ENCODE data around the gene ACTL8.

Gene ACTL8

DNA sequence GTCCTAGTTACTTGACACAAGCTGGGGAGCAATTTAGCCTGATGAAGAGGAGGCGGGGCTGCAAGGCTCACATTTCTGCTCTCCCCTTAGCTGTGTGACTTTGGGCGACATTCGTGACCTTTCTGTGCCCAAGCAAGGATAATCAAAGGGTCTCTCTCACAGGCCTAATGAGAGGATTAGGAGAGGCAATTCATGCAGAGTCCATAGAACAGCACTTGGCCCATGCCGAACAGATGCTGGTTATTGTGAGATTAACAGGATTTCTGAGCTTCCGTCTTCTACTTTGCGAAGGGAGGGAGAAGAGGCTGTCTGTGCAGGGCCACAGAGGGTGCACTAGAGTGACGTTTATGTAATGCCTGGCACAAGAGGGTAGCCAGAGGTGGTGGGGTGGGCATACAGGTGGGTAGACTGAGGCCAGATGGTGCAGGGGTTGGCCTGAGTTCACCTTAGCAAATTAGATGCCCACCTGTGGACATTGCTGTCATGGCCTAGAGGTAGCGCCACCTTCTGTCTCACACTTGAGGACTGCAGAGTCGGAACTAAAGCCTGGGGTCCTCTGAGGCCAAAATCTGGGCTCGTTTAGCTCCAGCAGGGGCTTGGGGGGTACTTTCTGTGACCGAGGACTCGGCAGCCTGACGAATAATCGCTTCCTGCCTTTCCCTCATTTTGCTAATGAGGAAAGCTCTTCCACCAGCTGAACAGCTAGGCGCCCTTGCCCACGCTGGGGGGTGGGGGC, 18.6 kb downstream of the ACTL8 start:
- no peak for DNase-seq

DNA sequence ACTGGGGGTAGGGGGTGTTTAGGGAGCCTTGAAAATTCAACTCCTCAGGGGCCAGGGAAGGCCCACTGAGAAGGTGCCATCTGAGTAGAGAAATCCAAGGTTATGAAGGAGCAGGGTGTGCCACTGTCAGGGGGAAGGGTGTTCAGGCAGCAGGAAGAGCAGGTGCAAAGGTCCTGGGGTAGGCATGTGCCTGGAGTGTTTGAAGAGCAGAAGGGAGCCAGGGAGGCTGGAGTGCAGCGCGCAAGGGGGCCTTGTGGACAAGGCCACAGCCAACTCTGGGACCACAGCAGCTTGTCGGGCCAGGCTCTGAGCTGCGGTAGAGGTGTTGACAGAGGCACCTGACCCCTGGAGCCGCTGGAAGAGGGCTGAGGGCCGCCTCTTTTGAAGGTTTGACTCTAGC, 19.3 kb downstream of the ACTL8 start:
- no peak for DNase-seq

DNA sequence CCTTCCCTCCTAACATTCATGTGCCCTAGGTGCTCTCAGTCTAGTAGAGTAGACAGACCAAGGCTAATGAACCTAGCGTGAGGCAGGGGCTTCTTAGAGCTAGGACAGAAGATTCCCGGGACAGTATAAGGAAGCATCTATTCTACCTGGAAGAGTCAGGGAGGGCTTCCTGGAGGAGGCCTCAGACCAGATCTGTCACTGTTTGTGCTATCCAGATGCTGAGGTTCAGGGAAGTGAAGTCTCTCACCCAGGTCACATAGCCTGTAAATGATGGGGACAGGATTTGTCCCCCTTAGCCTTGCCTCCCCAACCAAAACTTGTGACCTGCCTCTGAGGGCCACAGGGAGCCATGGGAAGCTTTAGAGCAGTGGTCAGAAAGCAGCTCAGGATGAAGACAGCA, 20.7 kb downstream of the ACTL8 start:
- DNase-seq = no peak

DNA sequence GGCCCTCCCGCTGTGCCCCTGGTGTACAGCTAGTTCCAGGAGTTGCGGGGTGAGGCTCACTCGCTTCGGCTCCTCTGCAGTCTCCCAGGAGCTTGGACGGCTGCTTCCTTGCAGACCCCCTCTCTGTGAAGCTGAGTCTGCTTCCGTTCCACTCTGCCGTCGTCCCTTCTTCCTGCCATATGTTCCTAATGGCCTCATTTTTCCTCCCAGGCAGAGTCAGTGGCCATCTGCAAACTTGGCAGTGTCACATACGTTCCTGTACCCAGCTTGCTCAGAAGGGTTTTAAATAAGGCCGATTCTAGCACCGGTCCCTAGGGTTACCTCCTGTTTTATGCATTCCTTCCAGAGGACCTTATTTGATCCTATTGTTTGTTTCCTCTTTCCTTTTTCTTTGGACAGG, 21.3 kb downstream of the ACTL8 start:
- no peak for DNase-seq

DNA sequence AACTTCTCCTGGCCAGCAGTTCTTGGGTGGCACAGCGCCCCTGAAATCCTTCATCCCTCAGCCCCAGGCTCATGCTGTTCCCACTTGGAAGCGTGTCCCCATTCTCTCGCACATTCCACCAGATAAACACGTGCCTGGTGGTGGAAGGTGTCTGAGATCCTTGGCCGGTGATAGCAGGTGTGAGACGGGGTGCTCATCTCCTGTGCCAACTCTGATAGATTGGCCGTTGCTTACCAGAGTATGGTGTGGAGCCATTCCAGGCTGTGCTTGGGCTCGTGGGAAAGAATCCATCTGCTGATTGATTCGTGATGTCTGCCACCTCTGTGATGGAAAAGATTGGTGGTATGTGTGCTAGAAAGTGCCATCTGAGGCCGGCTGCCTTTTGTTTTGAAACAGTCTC, 22.2 kb downstream of the ACTL8 start:
- DNase-seq = no peak

DNA sequence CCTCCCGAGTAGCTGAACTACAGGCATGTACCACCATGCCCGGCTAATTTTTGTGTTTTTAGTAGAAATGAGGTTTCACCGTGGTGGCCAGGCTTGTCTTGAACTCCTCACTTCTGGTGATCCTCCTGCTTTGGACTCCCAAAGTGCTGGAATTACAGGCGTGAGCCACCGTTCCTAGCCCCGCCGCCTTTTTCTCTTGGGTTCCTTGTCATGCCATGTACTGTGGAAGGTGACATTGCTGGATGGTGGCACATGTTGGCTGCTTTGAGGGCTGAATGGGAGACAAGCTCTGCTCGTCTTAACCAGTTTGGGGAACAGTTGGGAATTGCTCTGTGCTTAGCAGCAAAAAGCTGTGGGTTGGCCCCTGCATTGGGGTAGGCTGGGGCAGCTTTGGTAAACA, 22.7 kb downstream of the ACTL8 start:
- no peak for DNase-seq

DNA sequence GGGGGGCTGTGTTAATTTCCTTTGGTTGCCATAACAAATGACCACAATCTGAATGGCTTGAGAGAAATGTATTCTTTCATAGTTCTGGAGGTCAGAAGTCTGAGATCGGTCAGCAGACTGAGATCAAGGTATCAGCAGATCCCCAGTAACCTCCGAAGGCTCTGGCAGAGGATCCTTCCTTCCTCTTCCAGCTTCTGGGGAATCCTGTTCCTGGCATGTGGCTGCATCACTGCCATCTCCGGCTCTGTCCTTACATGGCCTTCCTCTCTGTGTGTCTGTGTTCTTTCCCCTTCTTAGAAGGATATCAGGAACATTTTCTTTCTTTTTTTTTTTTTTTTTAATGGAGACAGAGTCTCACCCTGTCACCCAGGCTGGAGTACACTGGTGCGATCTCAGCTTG, 25.8 kb downstream of the ACTL8 start:
- DNase-seq = no peak

DNA sequence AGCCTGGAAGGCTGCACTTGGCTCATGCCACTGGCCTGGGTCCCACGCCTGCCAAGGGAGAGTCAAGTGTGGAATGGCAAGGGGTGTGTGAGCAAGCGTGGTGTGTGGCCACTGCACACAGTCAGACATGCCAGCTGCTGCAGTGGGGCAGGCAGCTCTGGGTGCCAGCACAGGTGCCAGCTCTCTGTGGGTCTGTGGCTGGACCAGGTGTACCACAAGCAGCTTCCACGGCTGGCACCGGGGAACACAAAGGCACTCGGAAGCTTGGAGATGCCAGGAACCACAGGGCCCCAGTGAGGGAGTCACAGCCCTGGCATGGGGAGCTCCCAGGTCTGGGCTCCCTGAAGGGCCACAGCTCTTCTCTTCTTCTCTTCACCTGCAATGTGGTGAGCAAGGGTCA, 34.8 kb downstream of the ACTL8 start:
- no peak for DNase-seq

DNA sequence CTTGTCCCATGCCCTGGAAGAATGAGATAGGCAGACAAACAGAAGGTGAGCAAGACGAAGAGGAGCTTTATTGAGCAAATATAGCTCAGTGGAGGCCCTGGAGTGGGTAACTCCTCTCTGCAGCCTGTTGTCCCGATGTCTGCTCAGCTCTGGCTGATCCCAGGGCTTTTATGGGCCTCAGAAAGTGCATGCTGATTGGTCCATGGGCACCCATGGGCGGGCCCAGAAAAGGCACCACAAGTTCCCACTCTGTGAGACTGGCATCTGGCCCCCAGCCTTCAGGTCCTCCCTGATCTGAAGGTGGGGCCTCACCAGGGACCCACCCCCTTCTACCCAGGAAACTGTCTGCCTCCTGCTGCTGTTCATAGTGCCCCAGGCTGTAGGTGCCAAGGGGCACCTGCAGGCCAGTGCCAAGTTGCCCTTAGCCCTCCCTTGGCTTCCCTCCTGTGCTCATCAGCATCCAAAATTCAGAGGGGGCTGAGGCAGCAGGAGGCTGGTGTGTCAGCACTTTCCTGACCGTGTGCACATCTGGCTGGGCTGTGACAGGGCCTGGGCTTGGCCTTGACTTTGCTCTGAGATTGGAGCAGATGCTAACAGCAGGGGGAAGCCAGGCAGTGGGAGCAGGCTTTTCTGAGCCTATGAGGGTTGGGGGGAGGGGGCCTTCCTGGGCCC, 35.4 kb downstream of the ACTL8 start:
- DNase-seq = no peak

DNA sequence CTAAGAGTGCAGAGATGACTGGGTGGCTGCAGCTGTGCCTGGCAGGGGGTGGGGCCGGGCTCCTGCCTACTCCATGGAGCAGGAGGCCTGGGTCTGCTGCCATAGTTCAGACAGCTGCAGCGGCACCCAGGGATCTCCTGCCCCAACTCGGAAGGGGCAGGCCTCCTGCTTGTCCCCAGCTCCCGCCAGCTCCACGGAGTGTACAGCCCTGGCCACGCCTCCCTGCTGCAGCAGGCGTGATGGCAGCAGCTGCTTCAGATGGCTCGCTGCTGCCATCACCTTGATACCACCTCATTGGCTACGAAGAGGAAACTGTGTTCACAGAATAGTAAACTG, 35.9 kb downstream of the ACTL8 start:
- no peak for DNase-seq

DNA sequence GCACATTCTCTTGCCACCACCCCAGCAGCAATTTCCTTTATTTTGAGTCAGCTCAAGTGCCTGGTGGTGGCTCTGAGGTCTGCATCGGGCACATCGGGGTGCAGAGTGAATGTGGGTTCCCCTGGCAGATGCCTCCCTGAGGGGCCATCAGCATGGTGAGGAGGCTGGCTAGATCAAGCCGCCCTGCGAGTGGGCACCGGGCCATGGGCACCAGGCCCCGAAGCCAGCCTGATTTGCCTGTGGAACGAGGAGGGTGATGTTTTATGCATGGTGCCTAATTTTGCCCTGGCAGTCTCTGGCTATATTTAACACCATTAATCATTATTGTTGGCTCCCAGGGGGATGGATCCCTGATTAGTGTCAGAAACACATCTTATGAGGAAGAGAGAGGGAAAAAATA, 36.3 kb downstream of the ACTL8 start:
- no peak for DNase-seq

DNA sequence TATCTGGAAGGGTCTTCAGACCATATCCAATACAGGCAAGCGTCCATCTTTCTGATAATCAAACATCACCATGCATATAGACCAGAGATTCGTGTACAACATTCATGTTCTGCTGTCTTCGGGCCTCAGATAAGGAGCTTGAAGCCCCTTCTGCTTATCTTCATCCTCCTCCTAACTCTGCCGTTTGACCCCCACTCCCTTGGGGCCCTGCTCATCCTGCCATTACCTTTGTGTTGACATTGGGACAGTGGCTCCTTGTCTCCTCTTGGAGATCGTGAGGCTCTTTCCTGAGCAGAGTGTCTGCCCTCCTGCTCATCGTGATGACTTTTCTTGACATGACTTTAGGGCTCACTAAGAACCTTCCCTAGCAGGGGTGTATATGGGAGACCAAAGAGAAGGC, 37.3 kb downstream of the ACTL8 start:
- DNase-seq = no peak

DNA sequence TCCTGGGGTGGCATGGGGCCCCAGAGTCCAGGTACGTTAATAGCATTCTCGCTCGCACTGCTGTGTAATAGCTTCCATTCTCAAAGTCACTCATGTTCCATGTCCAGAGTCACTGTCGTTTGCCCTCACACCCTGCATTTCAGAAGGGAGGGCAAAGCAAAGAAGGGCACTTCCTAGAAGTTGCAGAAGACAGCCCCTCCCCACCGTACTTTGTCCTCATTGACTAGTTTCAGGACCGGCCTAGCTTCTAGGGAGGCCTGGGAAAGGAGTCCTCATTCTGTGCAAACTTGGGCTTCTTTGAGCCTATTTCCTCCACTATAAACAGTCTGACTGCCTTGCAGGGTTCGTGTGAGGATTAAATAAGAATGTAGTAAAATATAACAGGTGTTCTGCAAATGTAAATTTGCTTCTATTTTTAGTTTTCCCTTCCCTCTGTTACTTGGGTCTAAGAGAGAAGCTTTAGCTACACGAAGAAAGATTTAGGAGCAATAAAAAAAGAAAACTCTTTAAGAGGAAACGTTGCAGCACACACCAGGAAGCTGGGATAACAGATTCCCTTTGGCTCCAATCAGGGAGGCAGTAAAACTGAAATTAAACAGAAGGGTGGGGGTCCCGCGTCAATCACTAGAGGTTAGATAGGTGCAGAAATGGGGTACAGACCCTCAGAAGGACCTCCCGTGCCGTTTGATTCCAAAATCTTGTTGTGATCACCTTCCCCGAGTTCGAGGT, 40.1 kb downstream of the ACTL8 start:
- DNase-seq = no peak

DNA sequence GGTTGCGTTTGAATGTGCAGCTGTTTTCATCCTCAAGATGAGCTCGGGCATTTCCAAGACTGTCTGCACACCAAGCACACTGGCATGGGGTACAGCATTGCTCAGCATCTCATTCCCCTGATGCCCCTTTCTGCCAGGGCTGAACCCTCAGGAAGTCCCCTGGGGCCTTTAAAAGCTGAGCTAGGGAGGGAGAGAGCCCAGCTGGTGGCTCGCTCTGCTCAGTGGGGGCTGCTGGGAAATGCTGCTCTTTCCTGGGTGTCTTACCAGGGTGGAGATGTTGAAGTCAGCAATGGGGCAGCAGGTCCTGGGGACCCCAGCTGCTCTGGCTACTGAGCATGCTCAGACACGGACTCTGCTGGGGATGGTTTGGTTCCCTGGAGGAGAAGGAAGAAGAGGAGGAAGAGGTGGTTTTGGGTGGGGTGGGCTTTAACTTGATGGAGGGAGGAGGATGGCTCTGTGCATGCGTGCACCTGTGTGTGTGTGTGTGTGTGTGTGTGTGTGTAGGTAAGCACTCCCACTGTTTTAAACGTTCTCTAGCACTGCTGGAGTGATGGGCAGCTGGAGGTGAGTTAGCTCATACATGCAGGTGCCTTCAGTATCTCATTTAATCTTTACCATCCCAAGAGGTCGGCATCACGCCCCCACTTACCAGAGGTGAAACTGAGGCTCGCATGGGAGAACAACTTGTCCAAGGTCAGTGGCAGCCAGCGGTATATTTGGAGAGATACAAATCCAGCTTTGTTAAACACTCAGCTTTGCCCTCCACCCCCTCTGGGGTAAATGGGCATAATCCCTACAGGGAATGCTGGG, 40.9 kb downstream of the ACTL8 start:
- peak; percentile 65 for DNase-seq

DNA sequence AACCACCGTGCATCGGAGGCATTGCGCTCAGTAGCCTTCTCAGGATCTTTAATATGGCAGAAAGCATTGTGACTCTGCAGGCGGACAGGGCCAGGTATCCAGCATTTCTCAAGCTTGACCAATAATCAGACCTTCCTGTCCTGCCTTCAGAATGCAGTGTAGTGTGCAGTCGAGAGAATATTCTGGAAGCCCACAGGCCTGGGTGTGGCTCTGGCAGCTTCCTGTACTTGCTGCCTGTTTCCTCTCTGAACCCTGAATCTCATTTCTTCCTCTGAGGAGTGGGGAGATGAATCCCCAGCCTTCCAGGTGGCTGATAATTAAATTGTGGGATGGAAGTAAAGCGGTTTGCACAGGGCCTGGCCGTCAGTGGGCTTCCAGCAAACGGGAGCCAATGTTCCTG, 42.3 kb downstream of the ACTL8 start:
- DNase-seq = no peak

DNA sequence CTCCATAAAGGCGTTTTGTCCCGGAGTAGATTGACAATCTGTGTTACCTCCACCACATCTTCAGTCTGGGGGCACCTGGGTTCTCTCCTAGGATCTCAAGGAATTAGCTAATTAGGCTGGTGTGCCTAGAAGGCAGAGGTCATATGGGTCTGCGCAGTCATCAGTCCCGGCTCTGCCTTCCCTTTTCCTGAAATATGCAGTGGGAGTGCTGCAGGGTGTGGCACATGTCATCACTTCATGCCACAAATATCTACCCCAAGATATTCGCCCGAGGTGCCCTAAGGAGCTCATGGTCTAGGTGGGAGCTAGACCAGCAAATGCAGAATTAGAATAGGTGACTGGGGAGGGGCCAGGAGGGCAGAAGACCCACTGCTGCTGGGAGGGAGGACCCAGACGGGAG, 42.9 kb downstream of the ACTL8 start:
- no peak for DNase-seq

DNA sequence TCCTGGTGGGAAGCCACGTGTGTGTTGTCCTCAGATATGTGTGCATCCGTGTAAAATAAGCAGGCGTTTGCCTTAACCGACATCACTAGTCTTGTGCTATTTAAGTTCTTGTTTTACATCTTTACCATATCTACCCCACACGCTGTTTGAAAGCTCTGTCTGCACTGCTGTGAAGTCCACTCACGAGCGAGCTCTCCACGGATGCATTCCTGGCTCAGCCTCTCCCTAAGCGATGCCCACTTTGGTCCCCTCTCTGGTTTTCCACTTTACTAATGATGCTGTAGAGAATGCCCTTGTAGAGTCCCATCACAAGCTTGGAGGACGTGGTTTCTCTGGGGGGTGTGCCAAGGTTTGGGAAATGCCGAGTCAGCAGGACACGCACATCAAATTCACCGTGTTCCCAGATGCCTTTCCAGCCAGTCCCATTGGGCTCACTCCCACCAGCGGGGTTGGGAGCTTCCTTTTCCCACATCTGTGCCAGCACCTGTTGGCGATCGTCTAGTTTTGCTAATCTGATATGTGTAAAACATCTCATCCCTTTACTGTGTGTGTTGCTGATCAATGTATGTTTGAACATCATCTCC, 43.8 kb downstream of the ACTL8 start:
- DNase-seq = no peak

DNA sequence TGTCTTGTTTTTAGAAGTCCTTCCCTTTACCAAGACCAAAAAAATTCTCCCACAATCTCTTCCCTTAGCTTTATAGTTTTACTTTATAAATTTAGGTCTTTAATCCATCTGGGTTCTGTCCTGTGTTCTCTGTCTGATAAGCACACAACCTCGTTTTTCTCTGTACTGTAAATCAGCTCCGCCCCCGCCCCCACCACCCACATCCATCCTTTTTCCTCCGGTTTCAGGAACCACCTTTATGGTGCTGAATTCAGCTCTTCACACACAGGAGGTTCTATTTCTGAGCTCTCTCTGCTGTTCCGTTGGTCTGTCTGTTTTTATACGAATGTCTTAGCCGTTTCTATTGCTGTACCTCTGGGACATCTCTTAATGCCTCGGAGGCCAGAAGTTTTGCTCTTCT, 44.5 kb downstream of the ACTL8 start:
- DNase-seq = no peak

DNA sequence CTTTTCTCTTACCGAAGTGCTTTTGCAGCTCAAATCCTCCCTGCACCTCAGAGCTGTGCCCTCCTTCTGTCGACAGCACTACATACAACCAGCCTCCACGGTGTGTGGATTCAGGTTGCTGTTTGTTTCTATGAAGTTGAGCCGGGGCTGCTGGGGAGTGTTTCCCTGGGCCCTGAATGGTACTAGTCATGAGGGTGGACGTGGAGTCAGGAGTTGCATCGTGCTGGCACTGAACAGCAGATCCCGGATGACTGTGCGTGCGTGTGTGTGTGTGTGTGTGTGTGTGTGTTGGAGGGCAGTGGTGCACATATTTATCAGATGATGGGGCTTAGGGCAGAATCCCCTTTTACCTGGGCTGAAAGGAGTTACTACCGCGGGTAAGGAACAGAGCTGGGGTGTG, 47.0 kb downstream of the ACTL8 start:
- no peak for DNase-seq

DNA sequence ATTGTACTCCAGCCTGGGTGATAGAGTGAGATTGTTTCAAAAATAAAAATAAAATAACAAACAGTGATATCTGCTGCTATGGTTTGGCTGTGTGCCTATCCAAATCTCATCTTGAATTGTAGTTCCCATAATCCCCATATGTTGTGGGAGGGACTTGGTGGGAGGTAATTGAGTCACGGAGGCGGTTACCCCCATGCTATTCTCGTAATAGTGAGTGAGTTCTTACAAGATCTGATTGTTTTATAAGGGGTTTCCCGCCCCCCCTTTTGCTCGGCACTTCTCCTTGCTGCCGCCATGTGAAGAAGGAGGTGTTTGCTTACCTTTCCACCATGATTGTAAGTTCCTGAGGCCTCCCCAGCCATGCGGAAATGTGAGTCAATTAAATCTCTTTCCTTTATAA, 47.8 kb downstream of the ACTL8 start:
- no peak for DNase-seq

DNA sequence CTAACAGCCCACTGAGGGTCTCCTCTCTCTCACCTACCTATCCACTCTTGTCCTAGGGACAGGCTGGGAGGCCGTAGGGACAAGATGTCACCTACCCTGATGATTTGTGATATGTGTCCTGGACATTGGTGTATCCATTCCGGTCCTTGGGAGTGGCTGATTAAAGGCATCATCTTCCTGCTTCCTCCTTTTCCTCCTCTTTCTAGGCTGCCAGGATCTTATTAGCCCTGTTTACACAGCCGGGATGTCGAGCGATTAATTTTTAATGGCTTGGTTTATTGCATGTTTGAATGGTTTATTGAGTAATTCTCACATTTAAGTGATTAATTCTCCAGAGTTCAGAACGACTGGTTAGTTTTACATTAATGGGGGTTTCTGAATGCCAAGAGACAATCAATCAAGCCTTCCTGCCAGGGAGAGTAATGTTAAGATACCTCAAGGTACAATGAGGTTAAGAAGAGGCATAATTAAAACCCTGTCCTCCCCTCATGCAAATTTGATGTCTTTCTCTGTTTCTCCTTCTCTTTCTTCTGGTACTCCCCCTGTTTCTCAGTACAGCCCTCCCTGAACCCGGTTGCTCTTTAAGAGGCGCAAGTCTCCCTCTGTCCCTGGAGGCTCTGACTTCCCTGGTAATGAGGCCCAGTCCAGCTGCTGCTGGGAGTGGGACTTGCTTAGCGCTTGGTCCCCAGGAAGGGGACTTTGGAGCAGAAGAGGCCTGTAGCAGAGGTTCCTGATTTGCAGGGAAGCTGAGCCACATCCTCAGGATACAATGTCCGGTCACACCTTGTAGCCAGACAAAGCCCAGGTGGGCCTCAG, 50.9 kb downstream of the ACTL8 start:
- DNase-seq = no peak

DNA sequence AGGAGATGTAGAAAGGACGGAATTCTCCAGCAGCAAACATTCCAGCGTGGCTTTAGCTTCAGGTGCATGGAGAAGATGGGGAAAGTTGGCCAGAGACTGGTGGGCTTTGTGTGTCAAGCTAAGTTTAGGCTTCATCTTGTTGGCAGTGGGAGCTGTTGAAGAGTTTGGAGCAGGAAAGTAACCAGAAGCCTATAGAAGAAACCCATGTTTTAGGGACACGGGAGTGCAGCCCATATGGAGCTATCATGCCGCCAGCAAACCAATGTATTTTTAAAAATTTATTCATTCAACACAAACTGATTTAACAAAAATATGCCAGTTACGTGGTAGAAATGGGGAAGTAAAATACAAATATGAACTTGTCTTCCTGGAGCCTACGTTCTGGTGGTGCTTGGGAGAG, 53.7 kb downstream of the ACTL8 start:
- no peak for DNase-seq
